H1 (cell line): ENCODE results near the gene PGF. TPM values are rescaled to one million over a fixed set of nuclear protein-coding genes. Genes with fewer than 3 reads are reported as not detected.

ENCODE experiments used
- CBX8 ChIP-seq: fragments of 300-800, 300-1000 bp; sonication (generic); IDR thresholded peaks from 2 replicates; pipeline ENCODE4 v1.7.1; 2016; ENCODE audit warnings: low read depth, low read length, borderline replicate concordance
- CTCF ChIP-seq, 3 experiments: IDR thresholded peaks; 1 replicate in 2 of 3; 2 replicates in 1 of 3; pipeline versions ENCODE4 v1.5.1 to v1.6.1; 2011; ENCODE audit warnings: low read length in 3 of 3, mild to moderate bottlenecking in 3 of 3, inconsistent platforms in 2 of 3, low read depth in 1 of 3, moderate library complexity in 1 of 3; ENCODE audit not compliant: insufficient read depth in 1 of 3; ENCODE audit errors: control extremely low read depth in 1 of 3
- E2F6 ChIP-seq: IDR thresholded peaks from 2 replicates; pipeline ENCODE4 v1.6.1; 2012; ENCODE audit warnings: inconsistent platforms
- GABPA ChIP-seq: IDR thresholded peaks from 2 replicates; pipeline ENCODE4 v1.6.1; 2011; ENCODE audit warnings: mild to moderate bottlenecking, low read length, moderate library complexity, borderline replicate concordance; ENCODE audit not compliant: insufficient read depth
- HDAC2 ChIP-seq, 2 experiments: fragments of 300-600 bp in 1 of 2; sonication (generic) in 1 of 2; IDR thresholded peaks; 2 replicates each; pipeline ENCODE4 v1.6.1; 2011 to 2012; ENCODE audit warnings: low read depth in 2 of 2, low read length in 2 of 2, mild to moderate bottlenecking in 2 of 2, moderate library complexity in 2 of 2, borderline replicate concordance in 1 of 2, inconsistent platforms in 1 of 2
- JUND ChIP-seq: IDR thresholded peaks from 2 replicates; pipeline ENCODE4 v1.6.1; 2011; ENCODE audit warnings: mild to moderate bottlenecking, improper control_type of control experiment, low read length
- POLR2A ChIP-seq, 2 experiments: IDR thresholded peaks; 1 replicate in 1 of 2; 2 replicates in 1 of 2; pipeline ENCODE4 v1.6.1; 2011; ENCODE audit warnings: low read depth in 2 of 2, low read length in 2 of 2, mild to moderate bottlenecking in 2 of 2; ENCODE audit errors: control extremely low read depth in 1 of 2
- POLR2AphosphoS5 ChIP-seq: IDR thresholded peaks from 2 replicates; pipeline ENCODE4 v1.6.1; 2011; ENCODE audit warnings: low read depth, low read length
- RXRA ChIP-seq: IDR thresholded peaks from 2 replicates; pipeline ENCODE4 v1.6.1; 2011; ENCODE audit warnings: low read depth, mild to moderate bottlenecking, low read length, moderate library complexity; ENCODE audit not compliant: insufficient read depth
- SAP30 ChIP-seq: fragments of 300-600 bp; sonication (generic); IDR thresholded peaks from 2 replicates; pipeline ENCODE4 v1.7.1; 2012; ENCODE audit warnings: low read length, moderate library complexity, mild to moderate bottlenecking, inconsistent platforms; ENCODE audit not compliant: insufficient read depth, insufficient replicate concordance
- SIRT6 ChIP-seq: IDR thresholded peaks from one replicate; pipeline ENCODE4 v1.7.1; 2012; ENCODE audit warnings: low read length, inconsistent platforms
- SRF ChIP-seq: IDR thresholded peaks from 2 replicates; pipeline ENCODE4 v1.6.1; 2011; ENCODE audit warnings: mild to moderate bottlenecking, low read depth, low read length, moderate library complexity
- SUZ12 ChIP-seq: fragments of 200-600 bp; sonication (generic); IDR thresholded peaks from 2 replicates; pipeline ENCODE4 v1.6.1; 2012; ENCODE audit warnings: mild to moderate bottlenecking, inconsistent platforms, low read length, moderate library complexity, mixed read lengths
- TEAD4 ChIP-seq: IDR thresholded peaks from 2 replicates; pipeline ENCODE4 v1.6.1; 2012; ENCODE audit warnings: low read depth, low read length, inconsistent platforms, mixed read lengths
- polyA plus RNA-seq, 7 experiments: library from polyadenylated mRNA; depleted of rRNA in 3 of 7; stranded (reverse) in 5 of 7; unstranded in 2 of 7; fragments of >200 nt in 5 of 7; fragments of 200-250 nt in 2 of 7; gene quantifications; 1 replicate in 5 of 7; 2 replicates in 1 of 7; 4 replicates in 1 of 7; pipeline versions ENCODE4 v1.2.1 to v1.2.3, GENCODE V29; 2011 to 2013; ENCODE audit warnings: missing spikeins in 2 of 7, mixed read lengths in 2 of 7
- total RNA-seq: library from RNA; stranded (reverse); fragmentation: NEBNext Ultra II Directional; extraction: Animal tissue kit (Norgen Biotek cat#: 25700); gene quantifications from 2 replicates; pipeline ENCODE4 v1.2.1, GENCODE V29; 2021
- TF ChIP-seq, protein P1 (sequence below): IDR thresholded peaks from 2 replicates; pipeline ENCODE4 v1.6.1; 2012; ENCODE audit warnings: low read length, inconsistent platforms
- TF ChIP-seq, protein P2 (sequence below): IDR thresholded peaks from 2 replicates; pipeline ENCODE4 v1.6.1; 2011; ENCODE audit warnings: low read length, improper control_type of control experiment

Gene PGF
- total and polyA plus RNA-seq, 2 of the 8 experiments (the other 6 are each of a cell fraction or from before 2014, with no cell fraction given): 2.1 to 4.1 TPM

DNA sequence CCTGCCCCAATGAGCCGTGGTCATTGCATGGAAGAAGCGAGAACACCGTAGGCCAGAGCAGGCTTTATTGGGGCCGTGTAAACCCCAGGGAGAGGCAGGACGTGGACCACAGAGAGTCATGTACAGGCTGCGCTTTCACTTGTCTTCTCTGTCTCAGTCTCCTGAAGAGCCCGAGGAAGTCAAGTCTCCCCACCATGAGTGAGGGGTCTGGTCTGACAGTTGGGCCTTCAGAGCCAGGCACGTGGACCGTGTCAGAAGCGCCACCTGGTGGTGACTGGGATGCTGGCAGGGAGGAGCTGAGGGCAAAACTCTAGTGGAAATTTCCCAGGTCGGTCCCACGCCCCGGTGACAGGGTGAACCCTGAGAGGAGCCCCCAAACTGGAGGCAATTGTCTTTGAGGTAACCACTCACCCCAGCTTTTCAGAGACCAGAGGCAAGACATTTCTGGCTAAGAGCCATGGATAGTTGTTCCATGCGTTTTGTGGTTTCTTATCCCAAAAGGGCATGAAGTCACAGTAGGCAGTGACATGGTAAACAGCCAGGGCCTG, 49.7 kb downstream of the PGF start (continued):
- 0 out of 2 replicates have a peak, but pooled peaks have one; percentile 41 for TF ChIP-seq TEAD4
- TF ChIP-seq POLR2A (IDR thresholded peaks at IDR 0.05; ENCODE audit: control extremely low read depth in 1 of 2, low read depth in 2 of 2, low read length in 2 of 2): peak in 1 of 2 experiments; percentile 57; a peak in 1 of 3 replicates
- peak; percentile 56 for TF ChIP-seq POLR2AphosphoS5
- peak; percentile 90 for TF ChIP-seq SAP30
- TF ChIP-seq CTCF (IDR thresholded peaks at IDR 0.05; ENCODE audit: control extremely low read depth in 1 of 3, insufficient read depth in 1 of 3, low read depth in 1 of 3, low read length in 3 of 3): peak; percentile 84 to 97 (median 92)
- TF ChIP-seq SUZ12: no peak
- TF ChIP-seq, protein P1, sequence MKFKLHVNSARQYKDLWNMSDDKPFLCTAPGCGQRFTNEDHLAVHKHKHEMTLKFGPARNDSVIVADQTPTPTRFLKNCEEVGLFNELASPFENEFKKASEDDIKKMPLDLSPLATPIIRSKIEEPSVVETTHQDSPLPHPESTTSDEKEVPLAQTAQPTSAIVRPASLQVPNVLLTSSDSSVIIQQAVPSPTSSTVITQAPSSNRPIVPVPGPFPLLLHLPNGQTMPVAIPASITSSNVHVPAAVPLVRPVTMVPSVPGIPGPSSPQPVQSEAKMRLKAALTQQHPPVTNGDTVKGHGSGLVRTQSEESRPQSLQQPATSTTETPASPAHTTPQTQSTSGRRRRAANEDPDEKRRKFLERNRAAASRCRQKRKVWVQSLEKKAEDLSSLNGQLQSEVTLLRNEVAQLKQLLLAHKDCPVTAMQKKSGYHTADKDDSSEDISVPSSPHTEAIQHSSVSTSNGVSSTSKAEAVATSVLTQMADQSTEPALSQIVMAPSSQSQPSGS: 0 out of 2 replicates have a peak, but pooled peaks have one; percentile 67
- peak; percentile 91 to 97 for TF ChIP-seq HDAC2 (IDR thresholded peaks at IDR 0.05; ENCODE audit: borderline replicate concordance in 1 of 2, low read depth in 2 of 2, low read length in 2 of 2)
- TF ChIP-seq, protein P2, sequence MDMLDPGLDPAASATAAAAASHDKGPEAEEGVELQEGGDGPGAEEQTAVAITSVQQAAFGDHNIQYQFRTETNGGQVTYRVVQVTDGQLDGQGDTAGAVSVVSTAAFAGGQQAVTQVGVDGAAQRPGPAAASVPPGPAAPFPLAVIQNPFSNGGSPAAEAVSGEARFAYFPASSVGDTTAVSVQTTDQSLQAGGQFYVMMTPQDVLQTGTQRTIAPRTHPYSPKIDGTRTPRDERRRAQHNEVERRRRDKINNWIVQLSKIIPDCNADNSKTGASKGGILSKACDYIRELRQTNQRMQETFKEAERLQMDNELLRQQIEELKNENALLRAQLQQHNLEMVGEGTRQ: peak; percentile 41; the same call in 1 of the 2 replicates
- TF ChIP-seq RXRA: no peak
- TF ChIP-seq CBX8: no peak
- TF ChIP-seq JUND: no peak
- 0 out of 2 replicates have a peak, but pooled peaks have one; percentile 49 for TF ChIP-seq E2F6
- TF ChIP-seq SRF: no peak
- TF ChIP-seq GABPA: peak; percentile 44; the same call in 1 of the 2 replicates
- TF ChIP-seq SIRT6: no peak
- TF ChIP-seq, all 59 proteins: peak for 16
